ENCODE results near the gene LTBP3.

- TF ChIP-seq POLR2A (IDR thresholded peaks at IDR 0.05) (no peak), CTCF (IDR thresholded peaks at IDR 0.05) (no peak)
Observed at GRCh38 chr11:65604258-65604657, 46.1 kb upstream of the LTBP3 start.

Measured in heart left ventricle (tissue), 13 donors.